Ishikawa (cell line): ENCODE results near the gene ATP11A.

Experiments
- CEBPB ChIP-seq: IDR thresholded peaks from 2 replicates; pipeline ENCODE4 v1.6.1; 2012
- CREB1 ChIP-seq: IDR thresholded peaks from 2 replicates; pipeline ENCODE4 v1.6.1; 2012; ENCODE audit warnings: low read depth
- EGR1 ChIP-seq: IDR thresholded peaks from 2 replicates; pipeline ENCODE4 v1.6.1; 2012
- EP300 ChIP-seq: IDR thresholded peaks from 2 replicates; pipeline ENCODE4 v1.6.1; 2012; ENCODE audit warnings: borderline replicate concordance
- FOXM1 ChIP-seq: IDR thresholded peaks from 2 replicates; pipeline ENCODE4 v1.6.1; 2012; ENCODE audit warnings: low read depth, borderline replicate concordance
- NFIC ChIP-seq: IDR thresholded peaks from 2 replicates; pipeline ENCODE4 v1.6.1; 2012
- RAD21 ChIP-seq: IDR thresholded peaks from 2 replicates; pipeline ENCODE4 v1.6.1; 2012; ENCODE audit warnings: low read depth
- TAF1 ChIP-seq: IDR thresholded peaks from 2 replicates; pipeline ENCODE4 v1.6.1; 2012; ENCODE audit warnings: low read depth, mild to moderate bottlenecking
- TCF12 ChIP-seq: IDR thresholded peaks from 2 replicates; pipeline ENCODE4 v1.6.1; 2012; ENCODE audit warnings: low read depth
- TEAD4 ChIP-seq: IDR thresholded peaks from 2 replicates; pipeline ENCODE4 v1.6.1; 2012
- YY1 ChIP-seq: IDR thresholded peaks from 2 replicates; pipeline ENCODE4 v1.6.1; 2012; ENCODE audit warnings: low read depth
- ZBTB7A ChIP-seq: IDR thresholded peaks from 2 replicates; pipeline ENCODE4 v1.6.1; 2012; ENCODE audit warnings: low read depth
- TF ChIP-seq, protein P1 (sequence below): IDR thresholded peaks from 2 replicates; pipeline ENCODE4 v1.6.1; 2012
- TF ChIP-seq, protein P2 (sequence below): IDR thresholded peaks from 2 replicates; pipeline ENCODE4 v1.6.1; 2012; ENCODE audit warnings: low read depth, mild to moderate bottlenecking
- TF ChIP-seq, protein P3 (sequence below): IDR thresholded peaks from 2 replicates; pipeline ENCODE4 v1.6.1; 2012

Gene ATP11A

DNA sequence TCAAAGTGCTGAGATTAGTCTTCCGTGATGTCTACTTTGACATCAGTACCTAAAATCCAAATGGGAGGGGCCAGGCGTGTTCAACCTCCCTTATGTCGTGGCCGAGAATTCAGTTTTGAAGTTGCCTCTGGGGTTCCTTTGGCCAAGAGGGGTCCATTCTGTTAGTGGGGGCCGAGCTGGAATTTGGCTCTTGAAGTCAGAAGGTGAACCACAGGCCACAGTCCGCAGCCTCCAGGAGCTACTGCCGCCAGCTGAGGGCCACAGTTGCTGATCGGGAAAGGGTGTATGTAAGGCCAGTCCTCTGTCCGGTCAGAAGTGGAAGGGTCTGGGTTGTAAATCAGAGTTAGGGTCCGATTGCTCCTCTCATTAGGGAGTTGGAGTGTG, 31.0 kb downstream of the ATP11A start:
- TF ChIP-seq YY1, result no peak
- no peak for TF ChIP-seq ZBTB7A
- TF ChIP-seq, protein P1, sequence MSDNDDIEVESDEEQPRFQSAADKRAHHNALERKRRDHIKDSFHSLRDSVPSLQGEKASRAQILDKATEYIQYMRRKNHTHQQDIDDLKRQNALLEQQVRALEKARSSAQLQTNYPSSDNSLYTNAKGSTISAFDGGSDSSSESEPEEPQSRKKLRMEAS, result no peak
- no peak for TF ChIP-seq TCF12
- TF ChIP-seq CEBPB, result no peak
- no peak for TF ChIP-seq TEAD4
- no peak for TF ChIP-seq EP300
- TF ChIP-seq, protein P2, sequence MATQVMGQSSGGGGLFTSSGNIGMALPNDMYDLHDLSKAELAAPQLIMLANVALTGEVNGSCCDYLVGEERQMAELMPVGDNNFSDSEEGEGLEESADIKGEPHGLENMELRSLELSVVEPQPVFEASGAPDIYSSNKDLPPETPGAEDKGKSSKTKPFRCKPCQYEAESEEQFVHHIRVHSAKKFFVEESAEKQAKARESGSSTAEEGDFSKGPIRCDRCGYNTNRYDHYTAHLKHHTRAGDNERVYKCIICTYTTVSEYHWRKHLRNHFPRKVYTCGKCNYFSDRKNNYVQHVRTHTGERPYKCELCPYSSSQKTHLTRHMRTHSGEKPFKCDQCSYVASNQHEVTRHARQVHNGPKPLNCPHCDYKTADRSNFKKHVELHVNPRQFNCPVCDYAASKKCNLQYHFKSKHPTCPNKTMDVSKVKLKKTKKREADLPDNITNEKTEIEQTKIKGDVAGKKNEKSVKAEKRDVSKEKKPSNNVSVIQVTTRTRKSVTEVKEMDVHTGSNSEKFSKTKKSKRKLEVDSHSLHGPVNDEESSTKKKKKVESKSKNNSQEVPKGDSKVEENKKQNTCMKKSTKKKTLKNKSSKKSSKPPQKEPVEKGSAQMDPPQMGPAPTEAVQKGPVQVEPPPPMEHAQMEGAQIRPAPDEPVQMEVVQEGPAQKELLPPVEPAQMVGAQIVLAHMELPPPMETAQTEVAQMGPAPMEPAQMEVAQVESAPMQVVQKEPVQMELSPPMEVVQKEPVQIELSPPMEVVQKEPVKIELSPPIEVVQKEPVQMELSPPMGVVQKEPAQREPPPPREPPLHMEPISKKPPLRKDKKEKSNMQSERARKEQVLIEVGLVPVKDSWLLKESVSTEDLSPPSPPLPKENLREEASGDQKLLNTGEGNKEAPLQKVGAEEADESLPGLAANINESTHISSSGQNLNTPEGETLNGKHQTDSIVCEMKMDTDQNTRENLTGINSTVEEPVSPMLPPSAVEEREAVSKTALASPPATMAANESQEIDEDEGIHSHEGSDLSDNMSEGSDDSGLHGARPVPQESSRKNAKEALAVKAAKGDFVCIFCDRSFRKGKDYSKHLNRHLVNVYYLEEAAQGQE, result no peak
- TF ChIP-seq EGR1, result no peak
- TF ChIP-seq, protein P3, sequence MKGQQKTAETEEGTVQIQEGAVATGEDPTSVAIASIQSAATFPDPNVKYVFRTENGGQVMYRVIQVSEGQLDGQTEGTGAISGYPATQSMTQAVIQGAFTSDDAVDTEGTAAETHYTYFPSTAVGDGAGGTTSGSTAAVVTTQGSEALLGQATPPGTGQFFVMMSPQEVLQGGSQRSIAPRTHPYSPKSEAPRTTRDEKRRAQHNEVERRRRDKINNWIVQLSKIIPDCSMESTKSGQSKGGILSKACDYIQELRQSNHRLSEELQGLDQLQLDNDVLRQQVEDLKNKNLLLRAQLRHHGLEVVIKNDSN, result no peak
- TF ChIP-seq NFIC, result no peak
- no peak for TF ChIP-seq TAF1
- TF ChIP-seq FOXM1, result no peak
- no peak for TF ChIP-seq RAD21

DNA sequence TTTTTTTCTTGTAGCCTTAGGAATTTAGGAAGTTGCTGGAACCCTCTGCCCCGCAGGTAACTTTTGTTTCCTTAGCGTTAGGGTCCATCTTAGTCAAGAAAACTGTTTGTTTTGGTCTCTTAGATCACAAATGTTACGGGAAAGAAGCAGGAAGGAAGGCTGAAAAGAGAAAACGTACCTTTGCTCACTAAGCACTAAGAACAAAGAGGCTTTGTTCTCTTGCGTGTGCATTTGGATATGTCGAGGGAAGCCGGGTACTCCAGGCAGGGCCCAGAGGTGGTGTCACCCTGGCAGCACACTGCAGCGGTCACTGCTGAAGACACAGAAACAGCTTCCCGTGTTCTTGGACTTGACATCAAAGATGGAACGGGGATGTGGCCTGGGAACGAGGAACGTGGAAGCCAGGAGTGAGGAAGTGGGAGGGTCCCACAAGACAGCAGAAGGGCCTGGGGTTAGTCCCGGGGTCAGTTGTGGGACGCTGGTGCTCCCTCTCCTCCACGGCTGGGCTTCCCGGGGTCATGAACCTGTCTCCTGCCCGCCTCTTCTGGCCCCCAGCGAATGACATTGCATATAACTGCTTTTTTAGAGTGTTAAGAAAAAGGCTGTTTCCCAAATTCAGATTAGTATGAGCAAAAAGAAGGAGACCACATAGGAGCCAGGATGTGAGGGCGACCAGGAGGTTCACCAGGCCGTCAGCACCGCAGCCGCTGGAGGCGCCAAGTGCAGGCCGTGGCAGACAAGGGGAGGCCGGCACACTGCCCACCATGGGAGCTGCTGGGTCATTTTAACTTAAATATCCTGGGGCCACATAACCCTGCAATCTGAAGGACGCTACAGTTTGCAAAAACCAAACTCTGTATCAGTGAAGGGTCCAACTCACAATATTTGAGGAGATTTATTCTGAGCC, 31.6 kb downstream of the ATP11A start:
- no peak for TF ChIP-seq ZBTB7A
- TF ChIP-seq NFIC, result no peak

DNA sequence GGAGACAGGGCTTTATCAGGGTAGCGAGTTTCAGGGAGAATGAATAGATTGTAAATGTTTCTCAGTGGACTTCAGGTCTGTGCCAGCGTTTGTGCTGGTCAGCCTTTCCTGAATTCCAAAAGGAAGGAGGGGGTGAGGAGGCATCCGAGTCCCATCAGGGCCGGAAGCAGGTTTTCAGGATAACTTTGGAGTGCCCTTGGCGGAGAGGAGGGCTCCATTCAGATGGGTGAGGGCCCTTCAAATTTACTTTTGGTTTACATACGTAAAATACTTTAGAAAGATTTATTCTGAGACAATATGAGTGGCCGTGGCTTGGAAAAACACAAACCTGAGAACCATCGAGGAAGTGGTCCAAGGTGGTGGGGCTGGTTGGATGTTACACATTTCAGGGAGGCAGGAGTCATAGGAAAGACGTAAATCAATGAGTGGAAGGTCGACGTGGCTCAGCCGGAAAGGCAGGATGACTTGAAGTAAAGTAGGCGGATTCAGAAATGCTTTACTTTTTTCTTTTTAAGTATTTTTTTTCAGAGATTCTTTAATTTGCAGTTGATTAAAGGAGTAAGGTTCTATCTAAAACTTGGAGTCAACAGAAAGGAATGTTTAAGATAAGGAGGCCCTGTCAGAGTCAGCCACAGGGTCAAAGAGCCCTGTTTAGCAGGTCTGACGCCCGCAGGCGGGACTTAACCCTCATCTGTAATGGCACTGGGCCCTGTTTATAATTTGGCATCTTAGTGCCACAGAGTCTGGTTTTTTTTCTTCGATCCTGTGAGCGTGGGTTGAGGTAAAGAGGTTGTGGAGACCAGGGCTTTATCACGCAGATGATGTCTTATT, 32.8 kb downstream of the ATP11A start:
- TF ChIP-seq, protein P2, result no peak
- TF ChIP-seq TEAD4, result no peak
- TF ChIP-seq CREB1, result no peak
- TF ChIP-seq, protein P1, result no peak

DNA sequence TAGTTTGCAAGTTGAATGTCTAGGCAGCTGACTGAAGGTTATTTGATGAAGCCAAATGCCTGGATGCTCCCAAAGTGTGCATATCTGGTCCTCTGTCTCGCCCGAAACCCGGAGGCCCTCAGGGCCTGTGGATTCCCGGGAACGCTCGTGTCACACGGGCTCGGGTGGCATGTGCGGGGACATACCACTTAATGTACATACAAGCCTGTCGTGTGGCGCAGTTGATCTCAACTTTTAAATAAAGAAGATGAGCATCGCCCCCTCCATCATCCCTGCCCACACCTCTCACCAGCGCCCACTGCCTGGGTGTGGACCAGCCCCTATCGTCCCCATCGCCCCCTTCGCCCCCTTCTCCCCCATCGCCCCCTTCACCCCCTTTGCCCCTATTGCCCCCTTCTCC, 33.9 kb downstream of the ATP11A start:
- no peak for TF ChIP-seq TCF12
- TF ChIP-seq TEAD4, result no peak
- no peak for TF ChIP-seq ZBTB7A

DNA sequence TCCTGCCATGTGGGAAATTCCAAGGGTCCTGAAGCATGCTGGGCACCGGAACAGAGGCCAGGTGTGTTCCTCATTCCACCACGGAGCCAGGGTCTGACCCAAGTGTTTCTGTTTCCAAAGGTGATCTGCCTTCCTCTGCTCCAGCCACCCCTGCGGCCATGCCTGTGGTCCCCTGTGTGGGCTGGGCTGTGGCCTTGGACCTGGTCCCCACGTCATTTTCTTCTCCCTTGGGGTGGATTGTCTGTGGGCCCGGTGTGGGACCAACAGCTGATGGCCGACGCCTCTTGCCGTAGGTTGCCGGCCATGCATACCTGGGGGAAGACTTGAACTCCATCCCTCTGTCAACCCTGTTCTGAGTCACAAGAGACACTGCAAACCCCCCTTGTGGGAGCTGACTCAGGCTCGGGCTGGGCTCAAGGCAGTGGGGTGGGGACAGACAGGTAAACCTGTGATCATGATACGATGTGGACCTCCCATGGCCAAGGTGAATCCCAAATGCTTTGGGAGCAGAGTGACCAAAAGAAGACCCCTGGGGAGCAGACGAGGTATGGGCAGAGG, 35.0 kb downstream of the ATP11A start:
- TF ChIP-seq EGR1 (no peak), EP300 (no peak), YY1 (no peak), TEAD4 (no peak), NFIC (no peak), TCF12 (no peak)
- TF ChIP-seq, protein P3, result no peak
- TF ChIP-seq, protein P1, result no peak
- TF ChIP-seq, protein P2, result no peak
